ENCODE measurements around the gene CEP192.

CEP192 gene

DNA sequence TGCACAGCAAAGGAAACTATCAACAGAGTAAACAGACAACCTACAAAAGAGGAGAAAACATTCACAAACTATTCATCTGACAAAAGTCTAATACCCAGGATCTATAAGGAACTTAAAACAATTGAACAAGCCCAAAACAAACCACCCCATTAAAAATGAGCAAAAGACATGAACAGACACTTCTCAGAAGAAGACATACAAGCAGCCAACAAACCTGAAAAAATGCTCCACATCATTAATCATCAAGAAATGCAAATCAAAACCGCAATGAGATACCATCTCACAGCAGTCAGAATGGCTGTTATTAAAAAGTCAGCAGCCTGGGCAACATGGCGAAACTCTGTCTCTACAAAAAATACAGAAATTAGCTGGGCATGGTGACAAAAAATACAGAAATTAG, 117.2 kb downstream of the CEP192 start:
- Histone ChIP-seq H2AFZ (ENCODE audit: low read depth, low read length) (no peak overlapping the region), H3K4me1 (ENCODE audit: low read length) (no peaks in the 10 kb centered on the region), H3K79me2 (ENCODE audit: low read length) (no peaks in the 10 kb centered on the region), H3K27ac (ENCODE audit: low read length) (no peak overlapping the region), H3K36me3 (replicated peaks; ENCODE audit: low read depth, low read length) (peaks cover 64% of the 10 kb centered on the region), H3K9ac (ENCODE audit: low read length) (no peak overlapping the region), H3K27me3 (ENCODE audit: low read depth, low read length) (no peaks in the 10 kb centered on the region), H4K20me1 (ENCODE audit: insufficient read depth, low read length) (no peaks in the 10 kb centered on the region), H3K4me3 (ENCODE audit: low read length) (no peak overlapping the region), H3K9me3 (ENCODE audit: insufficient read depth, low read length) (no peaks in the 10 kb centered on the region), H3K4me2 (ENCODE audit: low read length) (no peak overlapping the region)
- no peak for TF ChIP-seq EZH2phosphoT487 (IDR thresholded peaks at IDR 0.05; ENCODE audit: low read depth)
- TF ChIP-seq, protein P1, sequence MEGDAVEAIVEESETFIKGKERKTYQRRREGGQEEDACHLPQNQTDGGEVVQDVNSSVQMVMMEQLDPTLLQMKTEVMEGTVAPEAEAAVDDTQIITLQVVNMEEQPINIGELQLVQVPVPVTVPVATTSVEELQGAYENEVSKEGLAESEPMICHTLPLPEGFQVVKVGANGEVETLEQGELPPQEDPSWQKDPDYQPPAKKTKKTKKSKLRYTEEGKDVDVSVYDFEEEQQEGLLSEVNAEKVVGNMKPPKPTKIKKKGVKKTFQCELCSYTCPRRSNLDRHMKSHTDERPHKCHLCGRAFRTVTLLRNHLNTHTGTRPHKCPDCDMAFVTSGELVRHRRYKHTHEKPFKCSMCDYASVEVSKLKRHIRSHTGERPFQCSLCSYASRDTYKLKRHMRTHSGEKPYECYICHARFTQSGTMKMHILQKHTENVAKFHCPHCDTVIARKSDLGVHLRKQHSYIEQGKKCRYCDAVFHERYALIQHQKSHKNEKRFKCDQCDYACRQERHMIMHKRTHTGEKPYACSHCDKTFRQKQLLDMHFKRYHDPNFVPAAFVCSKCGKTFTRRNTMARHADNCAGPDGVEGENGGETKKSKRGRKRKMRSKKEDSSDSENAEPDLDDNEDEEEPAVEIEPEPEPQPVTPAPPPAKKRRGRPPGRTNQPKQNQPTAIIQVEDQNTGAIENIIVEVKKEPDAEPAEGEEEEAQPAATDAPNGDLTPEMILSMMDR (IDR thresholded peaks at IDR 0.05; ENCODE audit: low read depth, low read length) = no peak

- Histone ChIP-seq H3K27ac (ENCODE audit: low read length) (no peak overlapping the region), H3K4me1 (ENCODE audit: low read length) (no peaks in the 10 kb centered on the region), H3K36me3 (replicated peaks; ENCODE audit: low read depth, low read length) (peaks cover 57% of the 10 kb centered on the region), H3K27me3 (ENCODE audit: low read depth, low read length) (no peaks in the 10 kb centered on the region), H3K79me2 (ENCODE audit: low read length) (no peaks in the 10 kb centered on the region), H3K4me3 (ENCODE audit: low read length) (no peak overlapping the region), H3K9ac (ENCODE audit: low read length) (no peak overlapping the region), H2AFZ (ENCODE audit: low read depth, low read length) (no peak overlapping the region), H3K9me3 (ENCODE audit: insufficient read depth, low read length) (no peaks in the 10 kb centered on the region), H4K20me1 (ENCODE audit: insufficient read depth, low read length) (no peaks in the 10 kb centered on the region), H3K4me2 (ENCODE audit: low read length) (no peak overlapping the region)
- TF ChIP-seq EZH2phosphoT487 (IDR thresholded peaks at IDR 0.05; ENCODE audit: low read depth) = no peak
- TF ChIP-seq, protein P1 (IDR thresholded peaks at IDR 0.05; ENCODE audit: low read depth, low read length) = no peak
Measured at GRCh38 chr18:13110559-13110958, 119.4 kb downstream of the CEP192 start.

DNA sequence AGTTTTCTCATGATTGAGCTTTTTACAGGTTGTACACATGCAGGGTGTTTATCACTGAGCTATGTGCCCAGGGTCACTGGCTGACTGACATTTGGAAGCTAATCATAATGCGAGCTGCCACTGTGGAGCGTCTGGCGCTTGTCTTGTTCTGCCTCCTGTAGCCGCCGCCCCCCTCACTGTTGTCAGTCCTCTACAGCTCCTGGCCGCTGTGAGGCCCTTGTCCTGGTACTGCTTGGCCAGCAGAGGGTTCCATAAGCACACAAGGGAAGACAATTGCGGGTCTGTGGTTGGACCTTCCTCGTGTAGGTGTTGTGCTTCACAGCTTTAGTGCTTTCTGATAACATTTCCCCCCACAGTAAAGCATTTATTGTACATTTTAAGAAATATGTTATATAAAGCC, 121.8 kb downstream of the CEP192 start:
- H2AFZ ChIP-seq (ENCODE audit: low read depth, low read length) = no peak overlapping the region
- H4K20me1 ChIP-seq (ENCODE audit: insufficient read depth, low read length) = no peaks in the 10 kb centered on the region
- H3K9ac ChIP-seq (ENCODE audit: low read length) = no peak overlapping the region
- H3K4me2 ChIP-seq (ENCODE audit: low read length) = no peak overlapping the region
- no peaks in the 10 kb centered on the region for H3K27me3 ChIP-seq (ENCODE audit: low read depth, low read length)
- no peak overlapping the region for H3K4me3 ChIP-seq (ENCODE audit: low read length)
- H3K36me3 ChIP-seq (replicated peaks; ENCODE audit: low read depth, low read length) = peaks cover 51% of the 10 kb centered on the region
- no peak overlapping the region for H3K27ac ChIP-seq (ENCODE audit: low read length)
- TF ChIP-seq EZH2phosphoT487 (IDR thresholded peaks at IDR 0.05; ENCODE audit: low read depth) = no peak
- TF ChIP-seq, protein P1 (IDR thresholded peaks at IDR 0.05; ENCODE audit: low read depth, low read length) = no peak
- no peaks in the 10 kb centered on the region for H3K4me1 ChIP-seq (ENCODE audit: low read length)
- no peaks in the 10 kb centered on the region for H3K9me3 ChIP-seq (ENCODE audit: insufficient read depth, low read length)
- H3K79me2 ChIP-seq (ENCODE audit: low read length) = no peaks in the 10 kb centered on the region

- H3K4me1 ChIP-seq (ENCODE audit: low read length) = no peaks in the 10 kb centered on the region
- no peaks in the 10 kb centered on the region for H4K20me1 ChIP-seq (ENCODE audit: insufficient read depth, low read length)
- H2AFZ ChIP-seq (ENCODE audit: low read depth, low read length) = no peak overlapping the region
- peaks cover 53% of the 10 kb centered on the region for H3K36me3 ChIP-seq (replicated peaks; ENCODE audit: low read depth, low read length)
- H3K4me2 ChIP-seq (ENCODE audit: low read length) = no peak overlapping the region
- no peak overlapping the region for H3K9ac ChIP-seq (ENCODE audit: low read length)
- no peaks in the 10 kb centered on the region for H3K27me3 ChIP-seq (ENCODE audit: low read depth, low read length)
- no peak overlapping the region for H3K27ac ChIP-seq (ENCODE audit: low read length)
- TF ChIP-seq, protein P1 (IDR thresholded peaks at IDR 0.05; ENCODE audit: low read depth, low read length) = no peak
- TF ChIP-seq EZH2phosphoT487 (IDR thresholded peaks at IDR 0.05; ENCODE audit: low read depth) = no peak
- H3K9me3 ChIP-seq (ENCODE audit: insufficient read depth, low read length) = no peaks in the 10 kb centered on the region
- H3K4me3 ChIP-seq (ENCODE audit: low read length) = no peak overlapping the region
- no peaks in the 10 kb centered on the region for H3K79me2 ChIP-seq (ENCODE audit: low read length)
Measured at GRCh38 chr18:13120255-13120654, 129.1 kb downstream of the CEP192 start.
